NCI-H345 treated with DMSO at 0.1 percent for 48 hours (cell line): Measurements from ENCODE around the gene MAGI2.
A peak's percentile ranks its signal among the peaks of the same experiment; 100 is the strongest.
"Not testable (repeated sequence)": the region's sequence is repeated elsewhere in the genome, so short reads cannot be mapped to it uniquely, and the experiment has no call there.

Experiments used
- DNase-seq: peaks from one replicate; lab custom pipeline; 2025; ENCODE audit not compliant: unreplicated experiment; lab: John Stamatoyannopoulos, UW

The MAGI2 gene

DNA sequence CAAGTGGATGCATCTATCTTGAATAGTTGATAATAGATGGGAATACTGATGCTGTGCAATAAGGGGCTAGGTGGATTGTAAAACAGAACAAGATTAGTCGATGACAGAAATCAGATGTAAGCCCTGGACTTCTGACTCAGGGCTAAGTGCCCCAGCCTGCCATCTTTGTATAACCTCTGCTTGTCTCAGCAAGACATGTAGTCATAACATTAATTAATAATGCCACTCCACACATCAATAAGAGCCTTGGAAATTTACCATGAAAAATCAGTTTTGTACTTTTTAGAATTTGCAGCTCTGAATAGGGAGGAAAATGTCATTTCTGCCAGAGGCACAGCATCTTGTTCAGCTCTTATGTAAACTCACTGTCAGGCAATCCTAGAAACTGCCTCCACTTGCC lies 1125.7 kb downstream of the MAGI2 start:
- no peak for DNase-seq

DNA sequence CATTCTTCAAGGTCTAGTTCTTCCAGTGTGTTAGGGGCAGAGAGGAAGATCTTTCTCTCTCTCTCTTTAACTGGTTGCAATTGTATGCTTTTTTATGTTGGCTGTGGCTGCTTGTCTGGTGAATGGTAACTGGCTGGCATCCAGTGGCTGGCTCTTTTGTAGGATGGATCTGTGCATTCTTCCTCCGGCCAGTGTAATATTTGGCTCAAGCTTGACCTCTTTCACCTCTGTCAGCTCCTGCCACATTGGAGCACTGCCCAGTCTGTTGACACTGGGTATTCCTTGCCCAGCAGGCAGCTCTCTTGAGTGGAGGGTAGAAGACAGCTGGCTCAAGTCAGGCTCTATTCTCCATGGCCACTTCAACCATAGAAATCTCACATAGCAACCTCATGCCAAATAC lies 1126.6 kb downstream of the MAGI2 start:
- DNase-seq = no peak

DNA sequence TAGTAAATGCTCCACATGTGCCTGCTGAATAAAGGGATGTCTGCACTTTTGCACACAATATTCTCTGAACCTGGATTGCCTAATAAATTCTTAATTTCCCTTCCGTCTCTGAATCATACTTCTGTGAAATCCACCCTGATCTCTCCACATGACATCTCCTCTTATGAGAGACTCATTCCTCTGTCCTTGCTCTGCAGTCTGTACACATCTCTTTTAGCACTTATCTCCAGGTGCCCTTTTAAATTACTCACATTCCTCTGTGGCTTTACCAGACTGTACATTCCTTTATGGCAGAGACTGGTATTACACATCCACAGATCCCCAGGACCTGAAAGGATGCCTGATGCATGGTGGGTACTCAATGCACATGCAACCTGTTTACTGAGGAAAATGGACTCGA lies 1127.3 kb downstream of the MAGI2 start:
- no peak for DNase-seq

DNA sequence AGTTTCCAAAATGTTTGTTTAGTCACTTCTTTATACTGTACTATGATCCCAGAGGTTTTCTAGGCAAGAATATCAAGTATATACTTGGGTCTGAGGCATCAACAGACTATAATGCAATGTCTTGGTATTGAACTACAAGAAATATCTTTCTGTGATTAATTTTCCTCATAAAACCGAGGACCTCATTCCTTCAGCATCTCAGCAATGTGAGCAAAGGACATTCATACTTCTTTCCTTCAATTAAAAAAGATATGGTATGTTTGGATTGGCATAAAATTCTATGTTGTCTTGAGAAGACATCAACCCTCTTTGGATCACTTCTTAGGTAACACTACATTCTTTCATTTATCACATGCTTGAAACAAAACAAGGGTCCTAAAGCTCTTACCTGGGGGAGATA lies 1130.3 kb downstream of the MAGI2 start:
- no peak for DNase-seq

DNA sequence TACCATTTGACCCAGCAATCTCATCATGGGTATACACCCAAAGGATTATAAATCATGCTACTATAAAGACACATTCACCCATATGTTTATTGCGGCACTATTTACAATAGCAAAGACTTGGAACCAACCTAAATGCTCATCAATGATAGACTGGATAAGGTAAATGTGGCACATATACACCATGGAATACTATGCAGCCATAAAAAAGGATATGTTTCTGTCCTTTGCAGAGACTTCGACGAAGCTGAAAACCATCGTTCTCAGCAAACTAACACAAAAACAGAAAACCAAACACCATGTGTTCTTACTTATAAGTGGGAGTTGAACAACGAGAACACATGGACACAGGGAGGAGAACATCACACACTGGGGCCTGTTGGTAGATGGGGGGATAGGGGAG lies 1131.2 kb downstream of the MAGI2 start:
- DNase-seq = not testable (repeated sequence)

DNA sequence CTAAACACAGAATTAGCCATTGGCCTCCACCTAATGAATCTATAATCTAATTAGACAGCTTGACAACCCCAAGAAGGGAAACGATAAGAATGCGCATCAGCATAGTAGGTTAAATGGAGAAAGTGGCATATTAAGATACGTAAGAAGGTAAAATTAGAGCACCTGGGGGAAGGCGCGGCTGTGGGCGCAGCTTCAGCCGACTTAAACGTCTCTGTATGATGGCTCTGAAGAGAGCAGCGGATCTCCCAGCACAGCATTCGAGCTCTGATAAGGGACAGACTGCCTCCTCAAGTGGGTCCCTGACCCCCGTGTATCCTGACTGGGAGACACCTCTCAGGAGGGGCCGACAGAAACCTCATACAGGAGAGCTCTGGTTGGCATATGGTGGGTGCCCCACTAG lies 1136.1 kb downstream of the MAGI2 start:
- DNase-seq = no peak

DNA sequence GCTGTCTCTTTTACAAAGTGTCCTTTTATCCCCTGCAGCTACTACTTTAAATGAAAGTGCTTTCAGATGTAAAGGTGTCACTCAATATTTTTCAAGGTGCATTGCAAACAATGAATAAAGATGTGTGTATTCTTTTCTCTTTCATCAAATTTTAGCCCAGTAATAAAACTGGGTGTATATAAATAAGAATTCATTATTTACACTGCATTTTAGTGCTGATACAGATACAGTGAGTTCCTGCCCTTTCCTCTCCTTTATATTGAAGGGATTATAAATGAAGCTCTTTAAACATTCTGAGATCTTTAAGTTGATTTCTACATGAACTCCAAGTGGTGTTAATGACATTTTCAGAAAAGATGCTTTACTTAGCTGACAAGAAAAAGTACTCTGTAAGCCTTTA lies 1137.4 kb downstream of the MAGI2 start:
- DNase-seq = no peak

DNA sequence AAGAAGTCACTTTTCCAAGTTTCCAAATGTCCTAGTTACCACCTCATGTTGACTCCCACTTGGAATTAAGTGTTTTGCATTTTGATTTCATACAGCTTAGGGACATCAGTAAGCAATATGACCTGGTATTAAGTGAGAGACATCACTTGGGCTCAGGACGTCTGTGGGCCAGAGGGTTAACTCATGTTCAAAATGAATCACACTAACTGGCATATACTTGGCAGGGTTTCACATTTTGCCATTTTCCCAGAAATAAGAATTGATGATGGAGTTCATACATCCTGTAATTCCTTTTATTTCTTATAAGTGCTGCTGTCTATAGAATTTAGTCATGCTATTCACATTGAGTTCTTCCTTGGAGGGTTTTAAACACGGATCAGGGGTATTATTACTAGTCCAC lies 1138.3 kb downstream of the MAGI2 start:
- DNase-seq = no peak

DNA sequence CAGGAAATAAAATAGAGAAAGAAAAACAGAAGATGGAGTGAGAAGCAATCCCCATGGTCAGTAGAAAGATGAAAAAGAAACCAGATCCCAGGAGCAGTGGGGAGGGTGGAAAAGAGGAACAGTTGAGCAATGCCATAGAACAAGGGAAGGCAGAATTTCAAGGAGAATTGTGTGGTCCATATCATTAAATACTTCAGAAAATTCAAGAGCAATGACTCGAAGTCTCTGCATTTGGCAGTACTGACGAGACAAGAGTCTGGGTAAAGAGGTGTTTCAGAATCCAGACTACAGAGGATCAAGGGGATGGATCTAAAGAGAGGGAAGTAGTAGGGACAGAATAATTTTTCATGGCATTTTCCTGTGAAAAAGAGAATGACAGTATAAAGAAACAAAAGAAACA lies 1142.3 kb downstream of the MAGI2 start:
- no peak for DNase-seq

DNA sequence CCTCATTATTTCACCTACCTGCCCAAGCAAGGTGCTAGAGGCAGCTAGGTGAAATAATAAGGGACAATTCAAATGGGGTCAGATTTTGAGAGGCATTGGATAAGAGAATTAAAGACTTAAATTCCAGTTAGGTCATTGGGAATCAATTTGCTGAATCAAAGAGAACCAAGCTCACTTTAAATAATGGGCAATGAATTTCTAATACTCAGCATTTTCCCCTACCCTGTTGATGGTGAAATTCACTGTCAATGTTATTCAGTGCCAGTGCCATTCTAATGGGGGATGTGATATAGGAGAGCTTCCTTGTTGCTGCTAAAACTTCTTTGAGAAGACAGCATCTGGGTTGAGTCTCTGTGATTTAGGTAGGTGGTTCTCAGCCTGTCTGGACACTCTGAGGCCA lies 1145.6 kb downstream of the MAGI2 start:
- DNase-seq = no peak

DNA sequence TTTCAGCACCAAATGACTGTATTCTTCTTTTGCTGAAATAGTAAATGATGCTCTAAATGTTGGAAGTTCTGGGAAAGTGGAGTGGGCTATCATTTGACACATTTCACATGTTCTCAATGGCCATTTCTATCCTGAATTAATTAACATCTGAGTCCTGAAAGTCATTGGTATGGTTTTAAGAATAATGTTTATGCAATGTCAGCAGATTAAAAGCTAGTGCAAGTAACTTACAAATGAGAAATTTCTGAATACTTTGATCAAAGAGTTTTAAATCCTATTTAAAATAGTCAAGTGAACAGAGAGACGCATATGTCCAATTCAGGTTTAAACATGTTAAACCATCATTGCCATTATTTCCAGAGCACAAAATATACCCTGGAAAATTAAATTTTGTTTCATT lies 1146.8 kb downstream of the MAGI2 start:
- DNase-seq = no peak

DNA sequence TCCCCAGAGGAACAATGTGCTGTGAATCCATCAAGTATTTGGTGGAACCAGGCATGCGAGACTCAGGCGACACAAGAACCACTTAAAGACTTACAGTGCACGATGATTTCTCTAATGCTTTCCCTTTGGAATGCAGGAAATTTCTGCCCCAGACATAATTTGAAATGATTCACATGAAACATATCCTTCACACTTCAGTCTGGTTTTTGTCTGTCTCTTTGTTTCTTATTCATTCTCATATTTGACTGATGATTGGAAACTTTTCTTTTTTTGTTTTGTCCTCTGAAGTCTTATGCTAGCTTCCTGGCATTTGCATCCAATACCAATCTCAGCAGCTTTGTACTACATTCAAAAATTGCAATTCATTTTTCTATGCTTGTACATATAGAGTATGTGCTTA lies 1152.1 kb downstream of the MAGI2 start:
- no peak for DNase-seq

DNA sequence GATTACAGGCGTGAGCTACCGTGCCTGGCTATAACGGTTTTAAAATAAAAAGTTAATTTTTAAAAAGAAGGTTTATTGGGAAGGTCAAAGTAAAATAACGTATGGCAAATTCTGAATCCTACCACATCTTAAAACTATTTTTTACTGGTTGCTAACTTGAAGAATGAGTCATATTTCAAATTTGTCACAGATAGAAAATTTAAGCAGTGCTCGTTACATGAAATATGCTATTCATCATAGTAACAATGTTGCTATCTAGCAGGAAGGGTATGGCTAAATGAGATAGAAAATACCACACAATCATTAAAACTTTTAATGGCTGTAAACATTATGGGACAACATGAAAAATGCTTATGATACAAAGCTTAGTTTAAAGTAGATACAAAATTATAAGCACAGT lies 1154.4 kb downstream of the MAGI2 start:
- no peak for DNase-seq

DNA sequence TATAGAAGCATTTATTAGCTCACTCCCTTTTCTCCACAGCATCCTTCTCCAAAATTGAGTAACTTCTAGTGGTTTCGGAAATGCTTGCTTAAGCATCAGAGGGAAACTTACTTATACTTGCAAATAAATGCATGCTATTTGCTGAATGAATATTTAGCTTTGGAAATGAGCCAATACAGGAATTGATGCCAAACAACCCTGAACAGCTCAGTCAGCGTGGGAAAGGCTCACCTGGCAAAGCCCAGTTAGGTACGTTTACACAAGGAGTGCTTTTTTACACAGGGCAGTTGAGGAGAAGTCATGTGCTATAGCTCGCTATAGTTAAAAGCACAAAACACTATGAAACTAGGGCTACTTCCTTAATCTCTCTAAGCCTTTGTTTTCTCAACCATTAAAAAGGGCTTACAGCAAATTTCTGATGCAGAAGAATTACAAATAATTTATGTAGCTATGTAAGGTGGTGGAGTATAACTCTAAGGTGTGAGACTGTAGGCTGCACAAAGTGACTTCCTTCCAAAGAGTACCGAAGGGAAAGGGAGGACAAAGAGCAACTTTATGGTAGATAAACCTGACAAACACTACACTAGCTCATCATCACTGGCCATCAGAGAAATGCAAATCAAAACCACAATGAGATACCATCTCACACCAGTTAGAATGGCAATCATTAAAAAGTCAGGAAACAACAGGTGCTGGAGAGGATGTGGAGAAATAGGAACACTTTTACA lies 1156.7 kb downstream of the MAGI2 start:
- peak; percentile 60 for DNase-seq

DNA sequence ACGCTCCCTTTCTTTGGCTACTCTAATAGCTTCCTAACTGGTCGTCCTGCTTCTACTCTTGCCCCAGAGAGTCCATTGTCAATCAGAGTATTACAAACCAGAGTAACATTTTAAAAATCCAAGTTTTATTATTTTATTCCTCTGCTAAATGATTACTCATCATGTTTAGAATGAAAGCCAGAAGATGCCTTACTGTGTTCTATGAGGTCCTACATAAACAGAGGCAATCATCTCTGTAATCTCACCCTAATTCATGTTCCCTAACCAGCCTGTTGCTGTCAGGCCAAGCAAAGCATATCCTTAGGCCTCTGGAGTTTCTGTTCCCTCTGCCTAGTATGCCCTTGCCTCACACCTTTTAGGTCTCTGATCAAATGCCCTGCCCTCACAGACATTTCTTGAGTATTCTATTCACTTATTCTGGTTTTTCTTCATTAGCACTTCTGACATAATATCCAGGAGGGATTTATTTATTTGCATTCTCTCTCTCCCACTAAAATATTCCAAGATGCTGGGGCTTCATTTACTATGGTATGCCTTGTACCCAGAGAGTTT lies 1157.3 kb downstream of the MAGI2 start:
- DNase-seq = no peak

DNA sequence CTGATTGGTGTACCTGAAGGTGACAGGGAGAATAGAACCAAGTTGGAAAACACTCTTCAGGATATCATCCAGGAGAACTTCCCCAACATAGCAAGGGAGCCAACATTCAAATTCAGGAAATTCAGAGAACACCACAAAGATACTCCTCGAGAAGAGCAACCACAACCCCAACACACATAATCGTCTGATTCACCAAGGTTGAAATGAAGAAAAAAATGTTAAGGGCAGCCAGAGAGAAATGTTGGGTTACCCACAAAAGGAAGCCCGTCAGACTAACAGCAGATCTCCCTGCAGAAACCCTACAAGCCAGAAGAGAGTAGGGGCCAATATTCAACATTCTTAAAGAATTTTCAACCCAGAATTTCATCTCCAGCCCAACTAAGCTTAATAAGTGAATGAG lies 1164.0 kb downstream of the MAGI2 start:
- DNase-seq = not testable (repeated sequence)

DNA sequence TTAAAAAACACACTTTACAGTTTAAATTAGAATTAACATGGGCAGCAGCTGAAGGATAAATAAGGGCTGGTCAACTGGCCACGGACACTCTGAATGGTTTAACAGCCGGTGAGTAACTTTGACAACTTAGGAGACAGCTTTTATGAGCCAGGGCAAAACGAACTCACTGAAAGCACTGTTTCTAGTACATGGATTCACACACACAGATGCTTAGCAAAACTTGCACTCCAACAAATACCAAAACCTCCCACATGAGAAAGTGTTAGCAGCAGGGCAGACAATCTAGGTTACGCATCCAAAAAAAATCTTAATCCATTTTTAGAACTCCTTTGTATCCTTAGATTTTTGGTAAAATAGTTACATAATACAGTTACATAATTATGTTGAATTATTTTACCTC lies 1168.5 kb downstream of the MAGI2 start:
- no peak for DNase-seq

DNA sequence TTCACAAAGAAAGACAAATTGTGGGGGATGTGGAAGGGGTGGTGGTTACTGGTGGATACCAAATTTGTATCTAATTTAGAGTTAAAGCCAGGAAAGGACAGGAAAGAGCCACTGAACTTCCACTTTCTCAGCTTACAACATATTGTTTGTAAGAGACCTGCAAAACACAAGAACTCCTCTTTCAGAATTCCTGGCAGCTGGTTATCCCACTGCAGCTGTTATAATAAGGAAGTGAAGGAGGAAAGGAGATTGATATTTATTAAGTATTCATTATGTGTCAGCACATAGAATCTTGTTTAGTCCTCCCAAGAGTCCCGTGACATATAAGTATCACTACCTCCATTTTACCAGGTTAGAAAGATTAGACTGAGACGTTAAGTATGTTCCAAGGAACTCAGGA lies 1173.2 kb downstream of the MAGI2 start:
- DNase-seq = no peak

DNA sequence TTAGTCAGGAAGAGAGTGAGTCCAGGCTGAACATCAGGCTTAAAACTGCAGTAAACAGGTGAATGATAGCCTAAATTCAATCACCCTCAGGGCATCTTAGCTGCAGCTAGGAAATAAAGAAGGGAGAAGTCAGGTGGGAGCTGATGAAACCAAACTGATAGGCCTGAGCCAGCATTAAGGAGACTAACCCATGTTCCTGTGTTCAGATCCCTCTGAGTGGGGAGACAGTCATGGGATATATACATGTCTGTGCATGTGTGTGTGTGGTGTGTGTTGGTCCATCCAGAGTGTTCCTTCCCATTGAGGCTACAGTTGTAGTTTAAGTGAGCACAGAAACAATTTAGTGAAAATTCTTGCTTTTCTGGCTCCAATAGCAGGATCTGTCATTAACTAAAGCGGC lies 1174.0 kb downstream of the MAGI2 start:
- no peak for DNase-seq

DNA sequence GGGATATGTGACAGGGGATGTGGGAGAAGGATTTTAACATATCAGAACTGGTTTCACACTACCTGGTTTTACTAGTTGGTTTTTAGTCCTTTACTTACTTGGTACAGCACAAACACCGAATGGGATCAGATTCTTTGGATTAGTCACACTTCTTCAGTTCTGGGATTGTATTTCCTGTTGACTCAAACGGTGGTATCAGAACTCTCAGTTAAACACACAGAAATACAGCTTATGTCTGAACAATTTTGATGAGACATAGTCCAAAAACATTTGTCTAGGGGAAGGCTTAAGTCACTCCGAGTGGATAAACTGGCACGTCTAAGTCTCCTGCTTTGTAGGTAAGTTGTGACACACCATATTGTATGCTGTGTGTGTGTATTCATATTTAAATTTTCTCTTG lies 1174.4 kb downstream of the MAGI2 start:
- no peak for DNase-seq

DNA sequence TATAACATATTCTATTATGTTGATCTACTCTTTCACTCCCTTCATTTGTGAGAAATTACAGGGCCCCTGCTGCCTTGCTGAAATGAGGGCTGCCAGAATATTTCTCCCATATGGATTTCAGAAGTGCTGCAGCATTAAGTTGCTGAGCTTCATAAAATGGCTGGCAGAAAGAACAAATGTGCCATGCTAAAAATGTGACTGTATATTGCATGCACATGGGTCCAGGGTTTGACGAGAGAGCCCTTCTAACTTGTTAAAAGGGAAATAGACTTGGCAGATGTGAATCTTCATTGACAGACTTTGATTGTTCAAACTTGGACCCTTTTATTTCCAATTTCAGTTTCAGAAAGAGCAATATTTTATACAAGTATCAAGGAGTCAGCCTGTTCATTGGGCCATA lies 1186.3 kb downstream of the MAGI2 start:
- no peak for DNase-seq

DNA sequence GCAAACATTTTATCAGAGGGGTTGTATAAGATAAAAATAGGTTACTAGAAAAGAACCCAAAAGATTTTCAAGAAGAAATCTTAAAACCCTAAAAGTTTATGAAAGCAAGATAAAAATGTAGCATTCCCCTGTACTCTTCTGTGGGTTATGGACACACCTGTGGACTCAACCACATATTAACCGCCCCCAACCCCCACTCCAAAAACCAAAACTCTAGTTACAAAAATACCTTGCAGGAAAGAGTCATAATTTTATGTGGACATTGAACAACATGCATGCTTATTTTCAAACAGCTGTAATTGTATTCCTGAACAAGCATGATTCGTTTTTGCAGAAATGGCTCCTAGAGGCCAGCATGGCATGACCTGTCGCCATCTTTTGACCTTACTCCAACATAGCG lies 1188.0 kb downstream of the MAGI2 start:
- no peak for DNase-seq

DNA sequence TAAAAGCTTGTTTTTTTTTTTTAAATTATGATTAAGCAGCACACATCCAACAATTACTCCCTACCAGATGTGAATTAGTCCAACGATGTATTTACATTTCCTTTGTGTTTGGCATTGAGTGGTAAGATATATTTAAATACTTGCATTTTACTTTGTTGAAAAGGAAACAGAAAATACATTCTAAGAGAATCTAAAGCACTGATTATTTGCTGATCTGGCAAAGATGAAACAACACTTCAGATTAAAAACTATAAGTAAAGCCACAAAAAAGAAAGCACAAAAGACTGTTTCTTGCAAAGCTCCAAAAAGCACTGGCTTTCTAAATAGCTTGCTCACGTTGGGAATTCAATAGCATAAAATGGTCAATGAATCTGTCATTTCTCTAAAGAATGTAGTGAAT lies 1188.4 kb downstream of the MAGI2 start:
- DNase-seq = no peak
